ENCODE data around the gene APMAP. TPM values are rescaled to one million over a fixed set of nuclear protein-coding genes. Genes with fewer than 3 reads are reported as not detected.
A peak's percentile ranks its signal among the peaks of the same experiment; 100 is the strongest.

Gene APMAP
- total and polyA plus RNA-seq, 10 of the 15 experiments (the other 5 are each of a cell fraction or from before 2014, with no cell fraction given) = 12.1 to 60.2 (median 32.7) TPM

GRCh38 chr20:25035921-25036320 lies 43.4 kb upstream of the APMAP start:
- H2AFZ ChIP-seq (ENCODE audit: control insufficient read depth, low read depth, low read length) = peak overlapping the region; percentile 37
- H3K27ac ChIP-seq (ENCODE audit: control insufficient read depth, insufficient read depth) = peak overlapping the region; percentile 66
- ChIA-PET SMC1A (ENCODE audit: uncharacterized antibody, unreplicated experiment) (interaction anchor here (1.0 to 1.7 kb wide), 7 partner anchors 20 to 143 kb away, joined by 3 to 8 read pairs (median 4); no protein-coding TSS in a partner anchor), POLR2A (interaction anchor here (0.8 kb wide), 1 partner anchor 19 kb away, joined by 3 read pairs; no protein-coding TSS in a partner anchor), RAD21 (ENCODE audit: unreplicated experiment) (interaction anchor here (0.6 to 1.9 kb wide), 4 partner anchors 23 to 42 kb away, joined by 3 to 9 read pairs (median 4); partner anchors contain the start of gene ACSS1), CTCF (interaction anchor here (1.3 to 1.5 kb wide), 2 partner anchors 12 to 18 kb away, joined by 3 to 4 read pairs; no protein-coding TSS in a partner anchor)
- H3K9me3 ChIP-seq (replicated peaks; ENCODE audit: control insufficient read depth, insufficient read depth, low read length) = no peaks in the 10 kb centered on the region
- H3K4me1 ChIP-seq (ENCODE audit: control insufficient read depth, insufficient read depth, low read length) = peaks cover 26% of the 10 kb centered on the region
- H3K9ac ChIP-seq (ENCODE audit: control insufficient read depth, insufficient read depth, low read length) = peak overlapping the region; percentile 42; the same call in 1 of the 2 replicates
- intact Hi-C loops (cut with micrococcal nuclease; ENCODE audit: unreplicated experiment) = no loop called here
- H3K36me3 ChIP-seq (ENCODE audit: control insufficient read depth in 2 of 2, insufficient read depth in 2 of 2, low read length in 1 of 2) = peaks cover 0 to 3% of the 10 kb centered on the region in 2 experiments; a peak in 2 of 4 replicates
- in situ Hi-C loops (cut with MboI) = no loop called here
- ATAC-seq = peak; percentile 64
- no peaks in the 10 kb centered on the region for H4K20me1 ChIP-seq (ENCODE audit: control insufficient read depth, insufficient read depth)
- no peaks in the 10 kb centered on the region for H3K27me3 ChIP-seq (replicated peaks in 1 of 2; ENCODE audit: control insufficient read depth in 2 of 2, insufficient read depth in 2 of 2, low read length in 1 of 2)
- no peak for DNase-seq (ENCODE audit: low read depth, low spot score)
- peaks cover 2% of the 10 kb centered on the region for H3K79me2 ChIP-seq (ENCODE audit: control insufficient read depth, insufficient read depth, low read length)
- peak overlapping the region; percentile 85 for H3K4me2 ChIP-seq (ENCODE audit: control insufficient read depth, insufficient read depth)
- WGBS (ENCODE audit: insufficient coverage, insufficient replicate concordance, low lambda C conversion rate, missing lambda C conversion rate) = 5% methylated on average over 4 of the region's 4 CpGs
- BruUV-seq (replicated peaks) = no TSS peak
- no peak overlapping the region for H3K4me3 ChIP-seq
- peak; percentile 54 for FAIRE-seq
- TF ChIP-seq CREB1 (IDR thresholded peaks at IDR 0.05; ENCODE audit: low read depth) (no peak), POU2F2 (IDR thresholded peaks at IDR 0.05; ENCODE audit: borderline replicate concordance, low read depth, low read length) (peak; percentile 44; the same call in 1 of the 3 replicates), IKZF2 (IDR thresholded peaks at IDR 0.05) (no peak)

- in situ Hi-C loops (cut with MboI) (no loop called here), intact Hi-C loops (cut with micrococcal nuclease; ENCODE audit: unreplicated experiment) (no loop called here)
- Histone ChIP-seq H3K9ac (ENCODE audit: control insufficient read depth, insufficient read depth, low read length) (no peak overlapping the region), H3K79me2 (ENCODE audit: control insufficient read depth, insufficient read depth, low read length) (peaks cover 2% of the 10 kb centered on the region), H3K27ac (ENCODE audit: control insufficient read depth, insufficient read depth) (no peak overlapping the region), H3K4me2 (ENCODE audit: control insufficient read depth, insufficient read depth) (no peak overlapping the region), H2AFZ (ENCODE audit: control insufficient read depth, low read depth, low read length) (no peak overlapping the region), H3K36me3 (ENCODE audit: control insufficient read depth in 2 of 2, insufficient read depth in 2 of 2, low read length in 1 of 2) (peaks cover 0 to 6% of the 10 kb centered on the region in 2 experiments; a peak in 2 of 4 replicates), H3K9me3 (replicated peaks; ENCODE audit: control insufficient read depth, insufficient read depth, low read length) (no peaks in the 10 kb centered on the region), H3K4me1 (ENCODE audit: control insufficient read depth, insufficient read depth, low read length) (peaks cover 26% of the 10 kb centered on the region), H3K27me3 (replicated peaks in 1 of 2; ENCODE audit: control insufficient read depth in 2 of 2, insufficient read depth in 2 of 2, low read length in 1 of 2) (no peaks in the 10 kb centered on the region), H4K20me1 (ENCODE audit: control insufficient read depth, insufficient read depth) (no peaks in the 10 kb centered on the region), H3K4me3 (no peak overlapping the region)
- ATAC-seq (no peak), FAIRE-seq (no peak), DNase-seq (ENCODE audit: low read depth, low spot score) (no peak)
- RAD21 ChIA-PET (ENCODE audit: unreplicated experiment) = no interaction called here
- no TSS peak for BruUV-seq (replicated peaks)
- SMC1A ChIA-PET (ENCODE audit: uncharacterized antibody, unreplicated experiment) = interaction anchor here (1.1 to 1.6 kb wide), 2 partner anchors 29 to 57 kb away, joined by 3 to 7 read pairs; no protein-coding TSS in a partner anchor
- POLR2A ChIA-PET = interaction anchor here (1.1 to 1.7 kb wide), 2 partner anchors 11 to 25 kb away, joined by 4 to 5 read pairs; no protein-coding TSS in a partner anchor
- CTCF ChIA-PET = interaction anchor here (0.7 to 2.1 kb wide), 3 partner anchors 32 to 40 kb away, joined by 3 to 6 read pairs (median 3); no protein-coding TSS in a partner anchor
- 94% methylated on average over 3 of the region's 3 CpGs for WGBS (ENCODE audit: insufficient coverage, insufficient replicate concordance, low lambda C conversion rate, missing lambda C conversion rate)
- no peak for TF ChIP-seq SIN3A (IDR thresholded peaks at IDR 0.05; ENCODE audit: low read depth, low read length)
- no peak for TF ChIP-seq RUNX3 (IDR thresholded peaks at IDR 0.05; ENCODE audit: low read length)
- no peak for TF ChIP-seq E2F4 (IDR thresholded peaks at IDR 0.05; ENCODE audit: low read depth, low read length)
- TF ChIP-seq TCF3 (IDR thresholded peaks at IDR 0.05; ENCODE audit: borderline replicate concordance, insufficient read depth, low read depth, low read length) = no peak
- TF ChIP-seq SPI1 (IDR thresholded peaks at IDR 0.05; ENCODE audit: borderline replicate concordance, insufficient read depth, low read depth, low read length) = no peak
- no peak for TF ChIP-seq CTCF (IDR thresholded peaks at IDR 0.05 in 2 of 3, conservative IDR thresholded peaks at IDR 0.05 in 1 of 3; ENCODE audit: control insufficient read depth in 2 of 3, extremely low read depth in 1 of 3, insufficient read depth in 1 of 3, low read depth in 3 of 3, low read length in 3 of 3)
These were observed 41.4 kb upstream of the APMAP start for GRCh38 chr20:25033924-25034300.
